Measurements from ENCODE around the gene CACNA1A.

Gene CACNA1A

GRCh38 chr19:13314761-13315160 is 191.5 kb downstream of the CACNA1A start:
- Histone ChIP-seq H3K9me3 (ENCODE audit: insufficient read depth, low read length) (no peaks in the 10 kb centered on the region), H3F3A (ENCODE audit: insufficient read depth) (no peaks in the 10 kb centered on the region), H3K27me3 (ENCODE audit: low read length) (no peaks in the 10 kb centered on the region), H2AFZ (ENCODE audit: low read depth, low read length, severe bottlenecking) (no peak overlapping the region), H4K20me1 (ENCODE audit: low read depth, low read length) (no peaks in the 10 kb centered on the region), H3K9me2 (replicated peaks; ENCODE audit: insufficient read depth, low read length) (no peaks in the 10 kb centered on the region), H3K36me3 (ENCODE audit: low read length) (no peaks in the 10 kb centered on the region), H3K9ac (ENCODE audit: low read length) (no peak overlapping the region), H3K4me3 (ENCODE audit: insufficient read depth, low read length, poor library complexity, severe bottlenecking) (no peak overlapping the region), H3K27ac (ENCODE audit: low read depth, low read length) (no peak overlapping the region), H3K4me2 (ENCODE audit: low read depth, low read length, poor library complexity, severe bottlenecking) (no peak overlapping the region), H3K79me2 (ENCODE audit: insufficient read depth, low read length) (no peaks in the 10 kb centered on the region)
- TF ChIP-seq, protein P1, sequence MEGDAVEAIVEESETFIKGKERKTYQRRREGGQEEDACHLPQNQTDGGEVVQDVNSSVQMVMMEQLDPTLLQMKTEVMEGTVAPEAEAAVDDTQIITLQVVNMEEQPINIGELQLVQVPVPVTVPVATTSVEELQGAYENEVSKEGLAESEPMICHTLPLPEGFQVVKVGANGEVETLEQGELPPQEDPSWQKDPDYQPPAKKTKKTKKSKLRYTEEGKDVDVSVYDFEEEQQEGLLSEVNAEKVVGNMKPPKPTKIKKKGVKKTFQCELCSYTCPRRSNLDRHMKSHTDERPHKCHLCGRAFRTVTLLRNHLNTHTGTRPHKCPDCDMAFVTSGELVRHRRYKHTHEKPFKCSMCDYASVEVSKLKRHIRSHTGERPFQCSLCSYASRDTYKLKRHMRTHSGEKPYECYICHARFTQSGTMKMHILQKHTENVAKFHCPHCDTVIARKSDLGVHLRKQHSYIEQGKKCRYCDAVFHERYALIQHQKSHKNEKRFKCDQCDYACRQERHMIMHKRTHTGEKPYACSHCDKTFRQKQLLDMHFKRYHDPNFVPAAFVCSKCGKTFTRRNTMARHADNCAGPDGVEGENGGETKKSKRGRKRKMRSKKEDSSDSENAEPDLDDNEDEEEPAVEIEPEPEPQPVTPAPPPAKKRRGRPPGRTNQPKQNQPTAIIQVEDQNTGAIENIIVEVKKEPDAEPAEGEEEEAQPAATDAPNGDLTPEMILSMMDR (IDR thresholded peaks at IDR 0.05; ENCODE audit: insufficient read depth, low read length, poor library complexity, severe bottlenecking) = no peak
- TF ChIP-seq EZH2phosphoT487 (conservative IDR thresholded peaks at IDR 0.05; ENCODE audit: low read length) = no peak

DNA sequence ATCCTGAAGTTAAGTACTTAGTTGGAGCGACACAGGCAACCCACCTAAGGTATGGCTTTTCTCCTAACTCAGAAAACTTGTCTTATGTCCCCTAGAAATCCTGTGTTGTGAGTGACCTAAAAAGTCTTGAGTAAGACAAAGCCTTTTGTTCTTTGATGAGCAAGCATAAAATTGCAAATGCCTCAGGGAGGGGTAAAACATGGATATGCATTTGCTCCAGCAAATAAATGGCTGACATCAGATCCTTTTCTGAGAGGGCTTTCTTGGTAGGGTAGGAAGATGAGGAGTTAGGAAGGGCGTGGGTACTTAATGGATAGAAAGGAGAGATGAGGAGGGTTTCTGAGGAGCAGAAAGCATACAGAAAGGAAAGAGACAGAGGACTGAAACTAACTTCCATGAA is 192.4 kb downstream of the CACNA1A start:
- Histone ChIP-seq H3K4me3 (ENCODE audit: insufficient read depth, low read length, poor library complexity, severe bottlenecking) (no peak overlapping the region), H3K27me3 (ENCODE audit: low read length) (no peaks in the 10 kb centered on the region), H3K36me3 (ENCODE audit: low read length) (no peaks in the 10 kb centered on the region), H3K9me3 (ENCODE audit: insufficient read depth, low read length) (no peaks in the 10 kb centered on the region), H3K9ac (ENCODE audit: low read length) (no peak overlapping the region), H3K9me2 (replicated peaks; ENCODE audit: insufficient read depth, low read length) (no peaks in the 10 kb centered on the region), H3K79me2 (ENCODE audit: insufficient read depth, low read length) (no peaks in the 10 kb centered on the region), H2AFZ (ENCODE audit: low read depth, low read length, severe bottlenecking) (no peak overlapping the region), H3F3A (ENCODE audit: insufficient read depth) (no peaks in the 10 kb centered on the region), H4K20me1 (ENCODE audit: low read depth, low read length) (no peaks in the 10 kb centered on the region), H3K27ac (ENCODE audit: low read depth, low read length) (no peak overlapping the region), H3K4me2 (ENCODE audit: low read depth, low read length, poor library complexity, severe bottlenecking) (no peak overlapping the region)
- TF ChIP-seq EZH2phosphoT487 (conservative IDR thresholded peaks at IDR 0.05; ENCODE audit: low read length) = no peak
- TF ChIP-seq, protein P1 (IDR thresholded peaks at IDR 0.05; ENCODE audit: insufficient read depth, low read length, poor library complexity, severe bottlenecking) = no peak

DNA sequence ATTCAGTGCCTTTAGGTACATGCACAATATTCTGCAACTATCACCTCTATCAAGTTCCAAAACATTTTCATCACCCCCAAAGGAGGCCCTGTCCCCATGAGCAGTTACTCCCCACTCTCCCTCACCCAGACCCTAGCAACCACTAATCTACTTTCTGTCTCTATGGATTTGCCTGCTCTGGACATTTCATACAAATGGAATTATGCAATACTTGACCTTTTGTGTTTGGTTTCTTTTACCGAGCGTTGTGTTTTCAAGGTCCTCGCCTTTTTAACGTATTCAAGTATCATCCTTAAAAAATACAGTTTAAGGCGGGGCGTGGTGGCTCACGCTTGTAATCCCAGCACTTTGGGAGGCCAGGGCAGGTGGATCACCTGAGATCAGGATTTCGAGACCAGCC is 196.4 kb downstream of the CACNA1A start:
- H3K27me3 ChIP-seq (ENCODE audit: low read length) = no peaks in the 10 kb centered on the region
- TF ChIP-seq EZH2phosphoT487 (conservative IDR thresholded peaks at IDR 0.05; ENCODE audit: low read length) = no peak
- TF ChIP-seq, protein P1 (IDR thresholded peaks at IDR 0.05; ENCODE audit: insufficient read depth, low read length, poor library complexity, severe bottlenecking) = no peak
- H3K9ac ChIP-seq (ENCODE audit: low read length) = no peak overlapping the region
- no peaks in the 10 kb centered on the region for H3F3A ChIP-seq (ENCODE audit: insufficient read depth)
- no peak overlapping the region for H3K4me2 ChIP-seq (ENCODE audit: low read depth, low read length, poor library complexity, severe bottlenecking)
- H3K9me2 ChIP-seq (replicated peaks; ENCODE audit: insufficient read depth, low read length) = no peaks in the 10 kb centered on the region
- no peaks in the 10 kb centered on the region for H3K9me3 ChIP-seq (ENCODE audit: insufficient read depth, low read length)
- H3K36me3 ChIP-seq (ENCODE audit: low read length) = no peaks in the 10 kb centered on the region
- H4K20me1 ChIP-seq (ENCODE audit: low read depth, low read length) = no peaks in the 10 kb centered on the region
- H3K79me2 ChIP-seq (ENCODE audit: insufficient read depth, low read length) = no peaks in the 10 kb centered on the region
- H2AFZ ChIP-seq (ENCODE audit: low read depth, low read length, severe bottlenecking) = no peak overlapping the region
- H3K4me3 ChIP-seq (ENCODE audit: insufficient read depth, low read length, poor library complexity, severe bottlenecking) = no peak overlapping the region
- H3K27ac ChIP-seq (ENCODE audit: low read depth, low read length) = no peak overlapping the region

Measured in SU-DHL-6 (cell line).